Activated naive CD4-positive, alpha-beta T cell treated with anti-CD3 and anti-CD28 coated beads, Interleukin-2, amount 50 U/mL, for 24 hours (primary cell): ENCODE data around the gene CEP135.
"Not testable (repeated sequence)": the region's sequence is repeated elsewhere in the genome, so short reads cannot be mapped to it uniquely, and the experiment has no call there.

ENCODE experiments used
- H3K27ac Mint-ChIP-seq: one replicate; pipeline ENCODE4 v1.8.0; 2021; ENCODE audit warnings: mild to moderate bottlenecking, mixed read lengths
- H3K27me3 Mint-ChIP-seq: one replicate; pipeline ENCODE4 v1.8.0; 2021; ENCODE audit warnings: mixed read lengths
- H3K36me3 Mint-ChIP-seq: one replicate; pipeline ENCODE4 v1.8.0; 2021; ENCODE audit warnings: mixed read lengths
- H3K4me1 Mint-ChIP-seq: one replicate; pipeline ENCODE4 v1.8.0; 2021; ENCODE audit warnings: mixed read lengths
- H3K4me3 Mint-ChIP-seq: one replicate; pipeline ENCODE4 v1.8.0; 2021; ENCODE audit warnings: mild to moderate bottlenecking, mixed read lengths
- H3K9me3 Mint-ChIP-seq: one replicate; pipeline ENCODE4 v1.8.0; 2021; ENCODE audit warnings: mixed read lengths

The CEP135 gene

DNA sequence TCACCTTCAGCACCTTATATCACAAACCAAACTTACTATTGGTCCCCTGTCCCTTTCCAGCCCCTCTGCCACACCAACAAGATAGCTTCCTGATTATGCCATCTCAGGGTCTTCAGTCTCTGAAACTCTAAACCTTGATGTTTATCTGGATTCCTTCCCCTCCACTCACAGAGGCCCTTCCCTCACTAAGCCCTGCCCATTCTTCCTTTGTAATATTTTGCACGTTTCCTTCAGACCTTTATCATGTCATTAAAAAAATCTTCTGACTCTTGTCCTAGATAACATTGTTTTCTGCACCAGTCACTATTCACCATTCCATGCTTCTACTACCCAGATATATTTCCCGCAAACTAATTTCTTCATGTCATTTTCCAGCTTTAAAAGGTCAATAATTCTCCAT lies 17.7 kb upstream of the CEP135 start:
- H3K9me3 Mint-ChIP-seq = peaks cover 12% of the 10 kb centered on the region
- no peaks in the 10 kb centered on the region for H3K27me3 Mint-ChIP-seq
- peaks cover 4% of the 10 kb centered on the region for H3K4me1 Mint-ChIP-seq
- no peak overlapping the region for H3K4me3 Mint-ChIP-seq
- H3K36me3 Mint-ChIP-seq = peaks cover 6% of the 10 kb centered on the region
- H3K27ac Mint-ChIP-seq = no peak overlapping the region

DNA sequence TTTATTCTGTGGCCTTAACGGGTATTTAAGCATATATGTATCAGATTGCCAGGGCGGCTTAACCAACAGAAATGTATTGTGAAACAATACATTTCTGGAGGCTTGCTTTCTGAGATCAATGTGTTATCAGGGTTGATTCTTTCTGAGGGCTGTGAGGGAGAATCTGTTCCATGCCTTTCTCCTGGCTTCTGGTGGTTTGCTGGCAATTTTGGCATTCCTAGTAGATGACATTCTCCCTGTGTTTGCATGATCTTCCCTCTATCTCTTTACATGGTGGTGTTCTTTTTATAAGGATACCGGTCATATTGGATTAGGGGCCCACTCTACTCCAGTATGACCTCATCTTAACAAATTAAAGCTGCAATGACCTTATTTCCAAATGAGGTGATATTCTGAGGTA lies 16.9 kb upstream of the CEP135 start:
- Mint-ChIP-seq H3K9me3 (peaks cover 18% of the 10 kb centered on the region), H3K4me3 (no peak overlapping the region), H3K27me3 (no peaks in the 10 kb centered on the region), H3K36me3 (peaks cover 11% of the 10 kb centered on the region), H3K27ac (no peak overlapping the region), H3K4me1 (peaks cover 4% of the 10 kb centered on the region)

DNA sequence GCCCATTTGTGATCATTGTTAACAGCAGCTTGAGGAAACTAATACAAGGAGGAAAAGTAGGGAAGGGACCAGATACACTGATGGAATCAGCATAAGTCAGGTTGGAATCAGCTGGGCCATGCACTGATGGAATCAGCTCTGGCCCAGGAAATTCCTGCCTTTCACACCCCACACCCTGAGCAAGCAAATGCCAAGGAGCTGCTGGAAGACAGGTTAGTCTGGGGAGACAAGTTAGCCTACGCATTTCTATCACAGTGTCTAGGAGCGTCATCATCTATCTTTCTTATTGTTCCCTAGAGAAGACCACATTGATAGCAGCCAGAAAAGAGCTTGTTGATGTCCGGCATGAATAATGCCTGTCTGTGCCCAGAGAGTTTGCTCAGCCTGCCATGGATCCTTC lies 16.2 kb upstream of the CEP135 start:
- peaks cover 4% of the 10 kb centered on the region for H3K4me1 Mint-ChIP-seq
- peaks cover 14% of the 10 kb centered on the region for H3K36me3 Mint-ChIP-seq
- H3K9me3 Mint-ChIP-seq = peaks cover 19% of the 10 kb centered on the region
- no peak overlapping the region for H3K27ac Mint-ChIP-seq
- H3K4me3 Mint-ChIP-seq = no peak overlapping the region
- no peaks in the 10 kb centered on the region for H3K27me3 Mint-ChIP-seq

DNA sequence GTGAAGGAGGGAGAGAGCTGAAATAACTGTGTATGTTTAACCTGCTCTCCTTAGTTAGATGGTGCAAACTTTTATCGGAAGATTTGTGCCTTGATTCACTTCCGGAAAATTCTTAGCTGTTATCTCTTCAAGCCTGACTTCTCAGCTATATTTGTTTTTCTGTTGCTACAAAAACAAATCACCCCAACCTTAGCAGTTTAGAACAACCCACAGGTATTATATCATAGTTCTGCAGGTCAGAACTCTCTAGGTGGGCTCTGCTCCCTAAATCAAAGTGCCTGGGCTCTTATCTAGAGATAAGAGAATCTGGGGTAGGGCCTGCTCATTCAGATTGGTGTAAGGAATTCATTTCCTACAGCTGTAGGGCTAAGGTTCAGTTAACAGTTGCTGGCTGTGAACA lies 15.1 kb upstream of the CEP135 start:
- no peak overlapping the region for H3K4me3 Mint-ChIP-seq
- H3K36me3 Mint-ChIP-seq = peaks cover 20% of the 10 kb centered on the region
- no peak overlapping the region for H3K27ac Mint-ChIP-seq
- peaks cover 27% of the 10 kb centered on the region for H3K9me3 Mint-ChIP-seq
- no peaks in the 10 kb centered on the region for H3K27me3 Mint-ChIP-seq
- H3K4me1 Mint-ChIP-seq = peaks cover 4% of the 10 kb centered on the region

DNA sequence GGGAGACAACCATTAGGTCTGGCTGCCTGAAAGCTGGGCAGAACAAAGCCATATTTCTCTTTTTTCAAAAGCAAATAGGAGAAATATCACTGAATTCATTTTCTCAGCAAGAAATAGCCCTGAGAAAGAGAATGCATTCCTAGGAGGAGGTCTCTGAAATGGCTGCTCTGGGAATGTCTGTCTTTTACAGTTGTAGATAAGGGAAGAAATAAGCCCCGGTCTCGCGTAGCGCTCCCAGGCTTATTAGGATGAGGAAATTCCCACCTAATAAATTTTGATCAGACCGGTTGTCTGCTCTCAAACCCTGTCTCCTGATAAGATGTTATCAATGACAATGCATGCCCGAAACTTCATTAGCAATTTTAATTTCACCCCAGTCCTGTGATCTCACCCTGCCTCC lies 12.8 kb upstream of the CEP135 start:
- not testable (repeated sequence) for H3K4me1 Mint-ChIP-seq, H3K27ac Mint-ChIP-seq, H3K27me3 Mint-ChIP-seq, H3K4me3 Mint-ChIP-seq
- Mint-ChIP-seq H3K36me3 (peaks cover 35% of the 10 kb centered on the region), H3K9me3 (peaks cover 40% of the 10 kb centered on the region)

DNA sequence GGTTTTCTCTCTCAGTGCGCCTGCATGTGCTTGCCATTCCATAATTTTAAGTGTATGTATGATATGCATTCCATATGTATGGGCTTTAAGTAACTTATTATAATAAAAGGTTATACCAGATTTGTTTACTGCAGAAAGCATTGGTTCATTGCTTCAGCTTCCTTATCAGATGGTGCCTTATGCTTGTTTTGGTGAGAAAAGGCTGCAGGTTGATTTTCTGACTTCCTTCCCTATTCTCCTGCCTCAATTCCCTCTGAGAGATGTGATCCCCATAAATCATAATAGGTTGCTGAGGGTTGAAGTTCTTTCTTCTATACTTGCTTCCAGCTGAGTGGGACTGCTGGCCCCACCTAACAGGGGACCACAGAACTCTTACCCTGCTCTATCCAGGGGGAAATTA lies 10.3 kb upstream of the CEP135 start:
- H3K4me3 Mint-ChIP-seq = no peak overlapping the region
- H3K27me3 Mint-ChIP-seq = no peaks in the 10 kb centered on the region
- peaks cover 35% of the 10 kb centered on the region for H3K36me3 Mint-ChIP-seq
- peaks cover 40% of the 10 kb centered on the region for H3K9me3 Mint-ChIP-seq
- no peak overlapping the region for H3K27ac Mint-ChIP-seq
- H3K4me1 Mint-ChIP-seq = no peaks in the 10 kb centered on the region

DNA sequence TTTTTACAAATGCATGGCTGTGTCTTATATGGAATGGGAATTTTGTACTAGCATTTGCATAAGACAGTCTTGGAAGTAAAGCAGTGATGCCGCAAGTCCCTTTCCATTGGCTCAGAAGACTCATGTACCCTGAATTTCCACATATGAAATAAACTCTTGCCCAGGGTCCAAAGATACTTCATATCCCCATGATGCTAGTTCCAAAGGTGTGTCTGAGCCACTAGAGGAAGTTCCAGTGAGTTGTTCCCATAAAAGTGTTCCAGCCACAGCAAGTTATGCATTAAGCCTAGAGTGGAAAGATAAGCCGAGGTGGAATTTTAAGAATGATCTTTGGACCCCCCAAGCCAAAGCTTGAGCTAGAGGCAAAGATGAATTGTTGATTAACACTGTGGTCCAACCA lies 9.3 kb upstream of the CEP135 start:
- H3K27ac Mint-ChIP-seq = no peak overlapping the region
- no peaks in the 10 kb centered on the region for H3K4me1 Mint-ChIP-seq
- H3K36me3 Mint-ChIP-seq = peaks cover 37% of the 10 kb centered on the region
- H3K9me3 Mint-ChIP-seq = peaks cover 33% of the 10 kb centered on the region
- H3K4me3 Mint-ChIP-seq = no peak overlapping the region
- H3K27me3 Mint-ChIP-seq = no peaks in the 10 kb centered on the region

DNA sequence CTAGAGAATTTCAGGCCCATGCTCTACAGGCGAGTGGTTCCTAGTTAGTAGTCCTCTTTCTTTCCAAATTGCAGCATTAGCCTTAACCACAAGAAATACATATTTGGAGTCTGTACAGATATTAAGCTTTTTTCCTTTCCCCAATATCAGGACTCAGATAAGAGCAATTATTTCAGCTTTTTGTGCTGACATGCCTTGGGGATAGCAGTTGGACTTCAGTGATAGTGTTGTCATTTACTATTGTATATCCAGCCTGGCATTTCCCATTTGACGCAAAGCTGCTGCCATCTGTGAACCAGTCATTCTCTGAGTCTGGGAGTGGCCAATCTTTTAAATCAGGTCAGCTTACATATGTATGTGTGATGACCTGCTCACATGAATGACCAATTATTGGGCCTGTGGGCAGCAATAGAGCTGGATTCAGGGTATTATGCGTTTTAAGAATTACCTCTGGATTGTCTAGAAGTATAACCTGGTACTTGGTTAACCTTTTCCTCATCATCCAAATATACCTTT lies 6.8 kb upstream of the CEP135 start:
- H3K9me3 Mint-ChIP-seq = peaks cover 31% of the 10 kb centered on the region
- peaks cover 38% of the 10 kb centered on the region for H3K36me3 Mint-ChIP-seq
- no peak overlapping the region for H3K4me3 Mint-ChIP-seq
- no peak overlapping the region for H3K27ac Mint-ChIP-seq
- H3K4me1 Mint-ChIP-seq = peaks cover 13% of the 10 kb centered on the region
- no peaks in the 10 kb centered on the region for H3K27me3 Mint-ChIP-seq

DNA sequence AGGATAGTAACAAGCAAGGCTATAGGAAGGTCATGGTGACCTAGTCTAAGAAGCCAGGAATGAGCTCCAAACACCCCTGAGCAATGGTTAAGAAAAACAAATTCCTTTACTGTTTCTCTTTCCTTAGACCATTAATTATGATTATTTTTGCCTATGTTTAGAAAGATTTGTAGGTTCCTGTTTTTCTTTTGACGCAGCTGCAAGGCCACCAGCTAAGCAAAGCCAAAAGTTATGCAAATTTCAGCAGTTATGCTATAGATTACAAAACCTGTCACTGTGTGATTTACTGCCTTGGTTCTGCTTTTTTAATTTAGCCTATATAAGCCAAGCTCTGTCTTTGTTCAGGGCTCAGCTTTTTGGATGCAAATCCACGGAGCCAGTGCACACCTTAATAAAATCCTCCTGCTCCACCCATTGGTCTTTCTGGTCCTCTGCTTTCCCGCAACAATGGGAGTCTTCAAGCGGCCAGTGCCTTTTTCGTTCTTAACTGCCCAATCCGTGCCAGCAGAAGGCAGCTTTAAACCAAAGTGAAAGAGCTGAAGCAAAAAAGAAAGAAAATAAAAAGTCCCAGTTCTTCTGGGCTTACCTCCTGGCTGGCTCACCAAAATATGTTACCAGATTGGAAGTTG lies 1.4 kb upstream of the CEP135 start:
- H3K36me3 Mint-ChIP-seq = peaks cover 10% of the 10 kb centered on the region
- H3K27me3 Mint-ChIP-seq = no peaks in the 10 kb centered on the region
- peaks cover 5% of the 10 kb centered on the region for H3K9me3 Mint-ChIP-seq
- H3K4me1 Mint-ChIP-seq = peaks cover 54% of the 10 kb centered on the region
- peak overlapping the region; percentile 95 for H3K4me3 Mint-ChIP-seq
- peak overlapping the region; percentile 93 for H3K27ac Mint-ChIP-seq

DNA sequence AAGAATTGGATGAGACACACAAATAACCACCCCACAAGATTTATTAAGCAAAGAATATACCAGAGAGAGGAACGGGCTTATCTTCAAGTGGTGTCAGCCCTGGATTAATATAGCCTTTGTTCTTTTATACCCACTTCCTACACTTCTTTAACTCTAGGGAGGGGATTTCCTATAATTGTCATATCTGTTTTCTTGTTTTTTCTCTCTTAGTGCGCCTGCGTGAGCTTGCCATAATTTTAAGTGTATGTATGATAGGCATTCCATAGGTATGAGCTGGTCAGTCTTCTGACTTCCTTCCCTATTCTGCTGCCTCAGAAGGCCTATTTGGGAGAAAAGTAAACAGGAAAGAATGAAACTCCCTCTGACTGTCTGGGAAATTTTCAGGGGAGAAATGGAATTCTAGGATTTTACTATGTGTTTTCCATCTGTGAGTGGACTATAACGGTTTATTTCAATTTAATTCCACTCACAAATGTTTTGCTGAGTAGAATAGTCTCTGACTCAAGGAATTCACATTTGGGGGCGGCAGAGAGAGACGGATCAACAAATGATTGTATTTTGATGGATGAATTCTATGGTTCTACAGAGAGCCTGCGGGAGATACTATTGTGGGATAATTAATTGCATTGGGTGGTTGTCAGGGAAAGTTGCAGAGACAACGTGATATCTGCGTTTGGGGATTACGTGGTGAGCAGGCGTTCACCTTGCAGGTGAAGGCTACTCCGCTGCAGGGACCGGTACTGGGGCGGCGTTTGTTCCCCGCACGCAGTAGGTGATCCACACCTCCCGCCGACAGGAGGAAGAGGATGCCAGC lies 626 bp upstream of the CEP135 start:
- H3K4me1 Mint-ChIP-seq = peaks cover 56% of the 10 kb centered on the region
- peak overlapping the region; percentile 93 for H3K27ac Mint-ChIP-seq
- peaks cover 10% of the 10 kb centered on the region for H3K36me3 Mint-ChIP-seq
- H3K9me3 Mint-ChIP-seq = peaks cover 5% of the 10 kb centered on the region
- peak overlapping the region; percentile 95 for H3K4me3 Mint-ChIP-seq
- no peaks in the 10 kb centered on the region for H3K27me3 Mint-ChIP-seq

DNA sequence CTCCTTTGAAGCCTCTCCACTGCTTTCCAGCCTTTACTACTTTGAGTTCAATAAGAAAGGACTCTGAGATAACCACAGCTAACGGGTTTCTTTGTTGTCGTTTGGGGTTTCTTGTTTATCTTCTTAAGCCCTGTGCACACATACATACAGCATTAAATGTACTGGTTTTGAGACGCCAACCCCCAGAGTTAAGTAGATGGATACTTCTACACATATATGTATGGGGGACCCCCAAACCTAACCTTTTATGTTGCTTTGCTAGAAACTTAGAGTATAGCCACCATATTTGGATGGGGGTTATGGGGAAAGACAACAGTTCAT lies 697 bp downstream of the CEP135 start:
- Mint-ChIP-seq H3K27ac (peak overlapping the region; percentile 81), H3K4me3 (peak overlapping the region; percentile 95)

DNA sequence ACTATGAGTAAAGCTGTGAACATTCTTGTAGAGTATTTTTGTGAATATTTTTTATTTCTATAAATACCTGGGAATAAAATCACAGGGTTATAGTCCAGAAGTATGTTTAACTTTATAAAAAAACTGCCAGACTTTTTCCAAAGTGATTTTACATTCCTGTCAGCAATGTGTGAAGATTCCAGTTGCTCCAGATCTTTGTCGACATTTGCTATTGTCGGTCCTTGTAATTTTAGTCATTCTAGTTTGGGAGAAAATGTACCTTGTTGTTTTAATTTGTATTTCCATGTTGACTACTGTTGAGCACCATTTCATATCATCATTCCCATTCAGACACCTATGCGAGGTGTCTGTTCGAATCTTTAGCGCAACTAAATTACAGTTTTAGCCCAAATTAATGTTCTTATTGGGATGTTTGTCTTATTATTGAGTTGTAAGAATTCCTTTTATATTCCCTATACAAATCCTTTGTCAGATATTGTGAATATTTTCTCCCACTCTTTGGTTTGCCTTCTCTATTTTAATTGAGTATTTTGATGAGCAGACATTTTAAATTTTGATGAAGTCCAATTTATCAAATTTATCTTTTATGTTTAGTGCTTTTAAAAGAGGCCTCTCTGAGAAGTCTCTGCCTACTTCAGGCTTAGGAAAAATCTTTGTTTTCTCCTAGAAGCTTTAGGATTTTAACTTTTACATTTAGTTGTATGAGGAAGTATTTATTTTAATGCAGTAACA lies 2.6 kb downstream of the CEP135 start:
- Mint-ChIP-seq H3K9me3 (no peaks in the 10 kb centered on the region), H3K4me1 (peaks cover 48% of the 10 kb centered on the region), H3K4me3 (peak overlapping the region; percentile 31), H3K27me3 (no peaks in the 10 kb centered on the region), H3K36me3 (peaks cover 12% of the 10 kb centered on the region), H3K27ac (no peak overlapping the region)

More for the DNA sequence above, 697 bp downstream of the CEP135 start:
- Mint-ChIP-seq H3K27me3 (no peaks in the 10 kb centered on the region), H3K9me3 (peaks cover 4% of the 10 kb centered on the region), H3K36me3 (peaks cover 10% of the 10 kb centered on the region), H3K4me1 (peaks cover 56% of the 10 kb centered on the region)

DNA sequence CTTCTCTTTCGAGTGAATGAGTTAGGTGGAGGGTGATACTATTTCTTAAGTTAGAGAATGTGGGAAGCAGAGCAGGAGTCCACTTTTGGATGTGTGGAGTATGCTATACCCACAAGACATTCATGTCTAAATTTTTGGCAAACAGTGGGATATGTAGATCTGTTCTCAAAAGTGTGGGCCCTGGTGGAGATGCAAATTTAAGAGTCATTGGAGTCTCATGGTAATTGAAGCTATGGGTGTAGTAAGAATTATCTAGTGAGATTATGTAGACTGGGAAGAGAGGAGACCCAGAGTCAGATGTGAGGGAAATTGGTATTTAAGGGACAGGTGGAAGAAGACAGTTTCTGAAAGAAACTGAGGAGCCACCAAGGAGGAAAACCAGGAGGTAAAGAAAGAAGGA lies 7.0 kb downstream of the CEP135 start:
- Mint-ChIP-seq H3K27ac (no peak overlapping the region), H3K4me3 (no peak overlapping the region), H3K36me3 (peaks cover 21% of the 10 kb centered on the region), H3K4me1 (peaks cover 14% of the 10 kb centered on the region), H3K9me3 (no peaks in the 10 kb centered on the region), H3K27me3 (no peaks in the 10 kb centered on the region)

DNA sequence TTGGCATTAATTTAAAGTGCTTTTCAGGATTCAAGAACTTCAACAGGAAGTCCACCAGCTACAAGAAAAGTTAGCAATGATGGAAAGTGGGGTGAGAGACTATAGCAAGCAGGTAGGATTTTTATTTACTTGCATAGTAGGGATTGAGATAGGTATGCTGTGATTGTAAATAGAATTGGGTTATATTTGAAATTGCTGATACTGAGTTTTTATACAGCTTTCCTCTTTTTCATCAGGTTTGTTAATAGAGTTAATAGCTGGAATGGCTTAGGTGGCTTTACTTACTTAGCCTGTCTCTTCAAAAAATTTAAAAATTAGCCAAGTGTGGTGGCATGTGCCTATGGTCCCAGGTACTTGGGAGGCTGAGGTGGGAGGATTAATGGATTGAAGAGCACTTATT lies 10.9 kb downstream of the CEP135 start:
- H3K36me3 Mint-ChIP-seq = peaks cover 25% of the 10 kb centered on the region
- no peaks in the 10 kb centered on the region for H3K9me3 Mint-ChIP-seq
- no peaks in the 10 kb centered on the region for H3K4me1 Mint-ChIP-seq
- H3K27me3 Mint-ChIP-seq = no peaks in the 10 kb centered on the region
- no peak overlapping the region for H3K4me3 Mint-ChIP-seq
- no peak overlapping the region for H3K27ac Mint-ChIP-seq

DNA sequence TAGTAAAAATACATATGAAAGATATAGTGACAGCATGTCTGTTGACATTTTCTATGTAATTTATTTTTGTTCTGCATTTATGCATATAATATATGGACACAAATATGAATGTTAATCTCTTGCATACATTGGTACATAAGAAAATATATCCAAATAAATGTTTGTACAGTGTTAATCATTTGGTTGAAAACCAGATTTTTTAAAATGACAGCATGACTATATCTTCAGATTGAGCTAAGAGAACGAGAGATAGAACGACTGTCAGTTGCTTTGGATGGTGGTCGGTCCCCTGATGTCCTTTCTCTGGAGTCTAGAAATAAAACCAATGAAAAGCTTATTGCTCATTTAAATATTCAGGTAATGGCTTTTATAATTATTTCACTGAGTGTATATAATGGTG lies 15.3 kb downstream of the CEP135 start:
- H3K4me3 Mint-ChIP-seq = no peak overlapping the region
- H3K4me1 Mint-ChIP-seq = no peaks in the 10 kb centered on the region
- no peaks in the 10 kb centered on the region for H3K27me3 Mint-ChIP-seq
- peaks cover 23% of the 10 kb centered on the region for H3K36me3 Mint-ChIP-seq
- H3K9me3 Mint-ChIP-seq = no peaks in the 10 kb centered on the region
- no peak overlapping the region for H3K27ac Mint-ChIP-seq

DNA sequence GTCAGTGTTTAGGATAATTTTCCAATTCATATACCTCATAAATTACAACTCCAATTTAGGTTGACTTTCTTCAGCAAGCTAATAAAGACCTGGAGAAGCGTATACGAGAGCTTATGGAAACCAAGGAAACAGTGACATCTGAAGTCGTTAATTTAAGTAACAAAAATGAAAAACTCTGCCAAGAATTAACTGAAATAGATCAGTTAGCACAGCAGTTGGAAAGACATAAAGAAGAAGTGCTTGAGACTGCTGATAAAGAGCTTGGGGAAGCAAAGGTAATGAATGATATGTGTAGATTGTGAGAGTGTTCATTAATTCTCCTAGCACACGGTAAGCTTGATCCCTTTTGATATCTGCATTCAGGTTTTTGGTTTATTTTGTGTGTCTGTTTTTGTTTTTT lies 16.8 kb downstream of the CEP135 start:
- Mint-ChIP-seq H3K27me3 (no peaks in the 10 kb centered on the region), H3K9me3 (no peaks in the 10 kb centered on the region), H3K4me1 (no peaks in the 10 kb centered on the region), H3K36me3 (peaks cover 20% of the 10 kb centered on the region), H3K4me3 (no peak overlapping the region), H3K27ac (no peak overlapping the region)
